Epidermal melanocyte (primary cell): ENCODE results near the gene FBRSL1.

Experiments
- DNase-seq: peaks from one replicate; pipeline ENCODE4 v3.0.0; 2011; ENCODE audit warnings: low spot score; ENCODE audit not compliant: insufficient read length

The FBRSL1 gene

DNA sequence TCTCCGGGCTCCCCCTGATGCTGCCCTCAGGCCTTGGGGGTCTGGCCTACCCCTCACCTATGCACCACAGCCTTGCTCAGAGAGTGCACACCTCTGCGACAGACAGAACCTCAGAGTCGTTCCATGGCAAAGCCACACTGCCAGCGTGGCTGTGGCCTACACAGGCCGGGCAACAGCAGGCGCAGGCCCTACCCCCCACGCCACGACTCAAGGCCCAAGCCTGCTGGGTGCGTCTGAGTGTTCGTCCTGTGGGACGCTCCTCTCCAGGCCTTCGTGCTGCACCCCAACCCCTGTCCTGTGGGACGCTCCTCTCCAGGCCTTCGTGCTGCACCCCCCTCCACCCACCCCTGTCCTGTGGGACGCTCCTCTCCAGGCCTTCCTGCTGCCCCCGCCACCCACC lies 66.3 kb downstream of the FBRSL1 start:
- DNase-seq: no peak

DNA sequence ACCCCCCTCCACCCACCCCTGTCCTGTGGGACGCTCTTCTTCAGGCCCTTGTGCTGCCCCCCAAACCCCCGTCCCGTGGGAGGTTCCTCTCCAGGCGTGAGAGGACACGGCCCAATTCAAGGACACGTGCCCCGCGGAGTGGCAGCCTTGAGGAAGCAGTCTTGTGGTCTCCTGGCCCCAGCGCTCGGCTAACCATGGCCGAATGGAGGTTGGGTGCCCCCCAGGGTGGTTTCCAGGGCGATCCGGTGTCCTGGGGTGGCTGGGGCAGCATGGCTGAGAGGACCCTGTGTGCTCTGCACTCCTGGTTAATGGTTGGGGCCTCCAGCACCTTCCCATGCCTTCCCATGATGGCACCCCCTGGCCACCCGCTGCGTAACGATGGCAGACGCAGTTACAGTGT lies 66.8 kb downstream of the FBRSL1 start:
- DNase-seq: no peak

DNA sequence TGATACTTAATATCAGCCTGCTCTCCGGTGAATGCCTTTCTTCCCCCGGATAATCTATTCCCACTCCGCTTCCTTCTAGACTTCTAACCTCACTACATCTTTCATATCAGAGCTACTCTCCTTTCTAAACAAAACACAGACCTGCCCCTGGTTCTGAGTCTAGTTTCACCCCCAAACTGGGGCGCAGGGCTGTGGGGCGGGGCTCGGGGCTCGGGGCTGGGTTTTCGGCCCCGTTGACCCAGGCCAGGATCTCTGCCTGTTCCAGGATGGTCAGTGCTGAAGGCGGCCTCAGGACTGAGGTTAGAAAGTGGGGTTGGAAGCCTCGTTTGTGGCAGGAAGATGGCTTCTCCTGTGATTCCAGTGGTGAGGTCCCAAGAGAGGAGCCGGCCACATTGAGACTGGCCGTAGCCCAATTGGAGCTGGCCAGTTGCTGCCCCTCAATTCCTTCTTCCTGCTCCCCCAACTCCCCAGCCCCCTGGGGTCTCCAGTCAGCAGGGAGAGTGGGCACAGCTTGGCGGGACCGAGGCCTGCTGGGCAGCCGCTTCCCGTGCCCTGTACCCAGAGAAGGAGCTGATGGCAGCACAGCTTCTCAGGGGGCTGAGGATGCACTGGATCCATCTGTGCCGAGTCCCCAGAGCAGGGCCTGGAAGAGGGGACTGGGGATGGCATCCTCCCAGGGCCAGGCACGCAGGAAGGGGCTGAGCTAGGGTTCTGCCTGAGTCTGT lies 67.5 kb downstream of the FBRSL1 start:
- DNase-seq: no peak

DNA sequence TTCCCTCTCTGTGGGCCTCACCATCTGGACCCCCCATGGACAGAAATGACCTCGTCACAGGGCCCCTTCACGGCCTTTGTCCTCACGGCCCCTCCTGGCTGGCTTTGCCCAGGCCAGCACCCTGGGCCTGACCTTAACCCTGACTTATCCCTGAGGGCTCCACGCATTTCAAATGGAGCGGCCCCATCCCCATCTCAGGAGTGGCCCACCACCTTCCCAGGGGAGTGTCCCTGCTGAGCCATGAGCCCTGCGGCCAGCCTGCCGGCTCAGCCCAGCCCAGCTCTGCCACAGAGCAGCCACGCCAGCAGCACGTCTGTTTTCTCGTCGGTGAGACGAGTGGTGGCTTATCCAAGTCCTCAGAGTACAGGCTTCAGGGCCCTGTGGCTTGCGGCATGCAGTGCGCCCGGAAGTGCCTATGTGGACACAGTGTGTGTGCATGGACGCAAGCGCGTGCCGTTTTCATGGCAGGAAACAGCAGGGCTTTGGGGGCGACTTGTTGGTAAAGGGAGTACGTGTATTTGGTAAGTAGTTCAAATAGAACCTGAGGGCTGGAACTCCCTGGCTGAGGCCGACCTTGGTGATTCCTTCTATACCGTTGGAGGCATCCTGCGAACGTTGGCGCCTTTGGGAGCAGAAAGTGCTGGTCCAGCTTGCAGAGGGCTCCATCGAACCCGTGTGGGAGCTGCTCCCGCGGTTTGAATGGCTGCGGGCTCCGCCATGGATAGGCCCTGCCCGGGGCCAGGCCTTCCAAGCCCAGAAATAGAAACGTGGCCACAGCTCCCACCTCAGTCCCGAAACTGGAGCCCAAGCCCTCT lies 68.3 kb downstream of the FBRSL1 start:
- DNase-seq: no peak

DNA sequence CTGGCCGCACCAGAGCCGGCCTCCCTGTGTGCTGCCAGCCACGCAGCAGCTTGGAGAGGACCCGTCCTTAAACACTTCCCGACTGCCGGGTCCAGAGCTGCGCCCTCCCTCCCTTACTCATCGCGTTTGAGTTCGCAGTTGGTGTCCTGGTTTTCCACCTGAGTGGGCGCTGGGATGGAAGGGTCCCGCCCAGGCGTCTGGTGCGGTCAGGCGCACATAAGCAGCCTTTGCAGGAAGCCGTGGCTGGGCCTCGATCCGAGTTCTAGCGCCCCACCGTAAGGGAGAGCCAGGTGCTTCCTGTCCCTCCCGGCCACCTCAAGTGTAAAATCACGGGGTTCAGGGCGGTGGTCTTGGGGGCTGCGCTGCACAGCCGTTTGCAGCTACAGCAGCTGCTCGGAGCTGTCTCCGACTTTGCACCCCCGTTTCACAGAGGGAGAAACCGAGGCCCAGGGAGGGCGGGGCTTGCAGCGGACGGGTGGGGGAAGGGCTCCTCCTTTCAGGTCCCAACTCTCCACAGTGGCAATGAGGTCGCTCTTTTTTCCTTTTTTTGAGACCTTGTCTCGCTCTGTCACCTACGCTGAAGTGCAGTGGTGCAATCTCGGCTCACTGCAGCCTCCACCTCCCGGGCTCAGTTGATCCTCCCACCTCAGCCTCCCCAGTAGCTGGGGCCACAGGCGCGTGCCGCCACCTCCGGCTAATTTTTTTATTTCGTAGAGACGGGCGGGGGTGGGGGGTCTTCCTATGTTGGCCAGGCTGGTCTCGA lies 69.1 kb downstream of the FBRSL1 start:
- DNase-seq: no peak

DNA sequence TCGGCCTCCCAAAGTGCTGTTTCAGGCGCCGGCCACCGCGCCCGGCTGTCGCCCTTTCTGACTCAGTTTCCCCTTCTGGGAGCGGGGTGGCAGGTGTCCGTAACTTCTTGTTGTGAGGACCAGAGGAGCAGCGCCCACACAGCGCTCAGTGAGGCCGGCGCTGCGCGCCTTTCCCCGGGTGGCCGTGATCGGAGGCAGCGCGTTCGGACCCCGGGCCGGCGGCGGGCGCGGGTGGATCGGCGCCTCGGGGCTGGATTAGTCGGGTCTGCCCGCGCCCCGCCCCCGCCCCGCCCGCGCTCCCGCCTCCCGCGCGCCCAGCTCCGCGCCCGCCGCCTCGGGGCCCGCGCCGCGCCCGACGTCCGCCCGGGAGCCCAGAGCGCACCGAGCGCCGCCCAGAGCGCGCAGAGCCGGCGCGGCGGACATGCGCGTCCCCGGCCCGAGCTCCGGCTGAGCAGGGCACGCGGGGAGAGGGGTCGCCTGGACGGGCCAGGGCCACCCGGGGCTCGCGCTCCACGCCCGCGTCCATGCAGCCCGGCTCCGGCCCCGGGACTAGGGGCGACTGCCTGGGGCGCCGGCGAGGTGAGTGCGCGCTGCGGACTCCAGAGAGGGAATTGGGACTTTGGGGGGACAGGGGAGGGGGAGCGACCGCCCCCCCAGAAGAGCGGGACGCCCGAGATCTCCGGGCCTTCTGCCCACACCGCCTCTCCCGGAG lies 69.9 kb downstream of the FBRSL1 start:
- DNase-seq: peak; percentile 88

DNA sequence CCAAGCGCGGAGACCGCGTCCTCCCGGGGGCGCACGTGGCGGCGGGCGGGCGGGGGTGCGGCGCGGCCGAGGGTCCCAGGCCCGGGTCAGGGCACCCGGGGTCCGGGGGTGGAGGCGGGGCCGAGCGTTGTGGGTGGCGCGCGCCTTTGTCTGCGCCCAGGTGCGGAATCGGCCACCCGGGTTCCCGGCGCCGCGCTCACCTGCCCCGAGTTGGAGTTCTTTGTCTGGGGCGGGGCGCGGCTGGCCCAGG lies 70.3 kb downstream of the FBRSL1 start:
- DNase-seq: no peak

DNA sequence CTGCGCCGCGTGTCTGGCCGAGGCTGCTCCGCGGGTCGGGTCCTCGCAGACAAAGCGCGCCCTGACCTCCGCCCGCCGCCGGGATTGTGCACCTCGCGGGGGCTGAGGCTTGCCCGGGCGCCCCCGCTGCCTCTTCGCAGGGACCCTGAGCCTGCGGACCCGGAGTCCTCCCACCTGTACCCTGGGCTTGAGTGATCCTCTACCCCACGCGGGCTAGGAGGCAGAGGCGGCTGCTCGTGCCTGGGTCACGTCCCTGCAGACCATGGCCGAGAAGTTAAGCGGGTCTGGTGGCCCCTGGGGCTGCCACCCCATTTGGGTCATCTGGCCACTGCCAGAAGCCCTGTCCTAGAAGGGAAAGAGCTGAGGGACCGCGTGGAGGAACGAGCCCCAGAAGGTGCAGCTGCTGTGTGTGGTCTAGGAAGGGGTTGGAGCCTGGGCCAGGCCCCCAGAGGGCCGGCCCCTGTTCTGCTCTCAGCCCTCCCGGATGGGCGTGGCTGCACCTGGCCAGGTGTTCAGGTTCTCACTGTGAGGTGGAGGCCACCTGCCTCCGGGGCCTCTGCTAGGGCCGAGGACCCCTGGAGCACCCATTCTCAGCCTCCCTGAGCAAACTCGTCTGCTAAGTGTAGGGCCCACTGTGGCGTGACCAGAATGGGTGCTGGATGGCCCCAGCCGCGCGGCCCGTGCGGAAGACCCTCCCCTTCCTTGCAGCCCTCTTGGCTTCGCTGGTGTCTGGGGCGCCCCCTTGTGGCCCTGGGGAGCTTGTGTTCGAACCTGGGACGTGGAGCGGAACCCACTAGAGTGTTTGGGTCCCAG lies 70.9 kb downstream of the FBRSL1 start:
- peak; percentile 84 for DNase-seq
